IPS-20b (cell line): ENCODE data around the gene LPA.
"Not testable (repeated sequence)": the region's sequence is repeated elsewhere in the genome, so short reads cannot be mapped to it uniquely, and the experiment has no call there.

Experiments
- H3K27ac ChIP-seq: one replicate; pipeline ENCODE4 v1.5.1; 2013; ENCODE audit warnings: low read length
- H3K27me3 ChIP-seq: 2 replicates; pipeline ENCODE4 v1.6.1; 2013; ENCODE audit warnings: mild to moderate bottlenecking, low read length, inconsistent platforms; ENCODE audit not compliant: insufficient read depth
- H3K36me3 ChIP-seq: 2 replicates; pipeline ENCODE4 v1.6.1; 2013; ENCODE audit warnings: low read depth, mild to moderate bottlenecking, inconsistent platforms, low read length, moderate library complexity; ENCODE audit not compliant: insufficient read depth
- H3K4me1 ChIP-seq: 2 replicates; pipeline ENCODE4 v1.6.1; 2013; ENCODE audit warnings: mild to moderate bottlenecking, control low read depth, inconsistent platforms, low read length, moderate library complexity; ENCODE audit not compliant: insufficient read depth
- H3K4me3 ChIP-seq: 2 replicates; pipeline ENCODE4 v1.5.1; 2013; ENCODE audit warnings: mild to moderate bottlenecking, low read length, inconsistent platforms
- H3K9ac ChIP-seq: 2 replicates; pipeline ENCODE4 v1.6.1; 2013; ENCODE audit warnings: low read depth, mild to moderate bottlenecking, inconsistent platforms, low read length, moderate library complexity
- H3K9me3 ChIP-seq: 2 replicates; pipeline ENCODE4 v1.6.1; 2013; ENCODE audit warnings: mild to moderate bottlenecking, low read depth, low read length, inconsistent platforms; ENCODE audit not compliant: insufficient read depth

LPA gene

GRCh38 chr6:160634706-160635105 lies 29.4 kb downstream of the LPA start:
- Histone ChIP-seq H3K27me3 (no peaks in the 10 kb centered on the region), H3K9ac (no peak overlapping the region), H3K27ac (no peak overlapping the region), H3K36me3 (no peaks in the 10 kb centered on the region), H3K4me1 (no peaks in the 10 kb centered on the region), H3K9me3 (peaks cover 6% of the 10 kb centered on the region; the same call in 1 of the 2 replicates), H3K4me3 (no peak overlapping the region)

- Histone ChIP-seq H3K9ac (no peak overlapping the region), H3K4me1 (no peaks in the 10 kb centered on the region), H3K27me3 (no peaks in the 10 kb centered on the region), H3K36me3 (no peaks in the 10 kb centered on the region), H3K4me3 (no peak overlapping the region), H3K27ac (no peak overlapping the region), H3K9me3 (peaks cover 95% of the 10 kb centered on the region)
Observed at GRCh38 chr6:160595838-160596832, 67.9 kb downstream of the LPA start.

DNA sequence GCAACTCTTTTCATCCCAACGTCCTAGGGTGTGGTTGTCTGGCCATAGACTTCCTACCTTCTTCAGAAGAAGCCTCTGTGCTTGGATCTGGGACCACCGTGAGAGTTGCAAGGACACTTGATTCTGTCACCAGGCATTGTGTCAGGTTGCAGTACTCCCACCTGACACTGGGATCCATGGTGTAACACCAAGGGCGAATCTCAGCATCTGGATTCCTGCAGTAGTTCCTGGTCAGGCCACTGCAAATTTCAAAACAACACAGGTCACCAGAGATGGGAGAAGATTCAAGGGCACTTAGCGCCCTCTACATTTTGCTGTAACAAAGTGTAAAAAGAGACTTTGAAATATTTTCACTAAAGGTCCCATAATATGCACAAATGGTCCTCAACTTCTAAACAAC lies 68.8 kb downstream of the LPA start:
- not testable (repeated sequence) for H3K4me3 ChIP-seq, H3K4me1 ChIP-seq, H3K27me3 ChIP-seq, H3K9ac ChIP-seq, H3K36me3 ChIP-seq, H3K27ac ChIP-seq
- peaks cover 95% of the 10 kb centered on the region for H3K9me3 ChIP-seq

DNA sequence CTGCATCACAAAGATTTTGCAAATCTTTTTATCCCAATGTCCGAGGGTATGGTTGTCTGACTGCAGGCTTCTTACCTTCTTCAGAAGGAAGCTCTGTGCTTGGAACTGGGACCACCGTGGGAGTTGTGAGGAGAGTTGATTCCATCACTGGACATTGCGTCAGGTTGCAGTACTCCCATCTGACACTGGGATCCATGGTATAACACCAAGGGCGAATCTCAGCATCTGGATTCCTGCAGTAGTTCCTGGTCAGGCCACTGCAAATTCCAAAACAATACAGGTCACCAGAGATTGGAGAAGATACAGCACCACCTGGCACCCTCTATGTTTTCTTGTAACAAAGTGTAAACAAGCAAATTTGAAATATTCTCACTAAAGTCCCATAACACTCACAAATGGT lies 77.7 kb downstream of the LPA start:
- no peaks in the 10 kb centered on the region for H3K4me1 ChIP-seq
- no peaks in the 10 kb centered on the region for H3K27me3 ChIP-seq
- no peak overlapping the region for H3K27ac ChIP-seq
- H3K4me3 ChIP-seq, result no peak overlapping the region
- no peaks in the 10 kb centered on the region for H3K36me3 ChIP-seq
- peaks cover 94% of the 10 kb centered on the region for H3K9me3 ChIP-seq
- H3K9ac ChIP-seq, result no peak overlapping the region

- Histone ChIP-seq H3K4me3 (no peak overlapping the region), H3K9ac (no peak overlapping the region), H3K27ac (no peak overlapping the region), H3K36me3 (no peaks in the 10 kb centered on the region), H3K27me3 (no peaks in the 10 kb centered on the region), H3K4me1 (no peaks in the 10 kb centered on the region), H3K9me3 (peaks cover 79% of the 10 kb centered on the region)
Observed at GRCh38 chr6:160583794-160584193, 80.3 kb downstream of the LPA start.

DNA sequence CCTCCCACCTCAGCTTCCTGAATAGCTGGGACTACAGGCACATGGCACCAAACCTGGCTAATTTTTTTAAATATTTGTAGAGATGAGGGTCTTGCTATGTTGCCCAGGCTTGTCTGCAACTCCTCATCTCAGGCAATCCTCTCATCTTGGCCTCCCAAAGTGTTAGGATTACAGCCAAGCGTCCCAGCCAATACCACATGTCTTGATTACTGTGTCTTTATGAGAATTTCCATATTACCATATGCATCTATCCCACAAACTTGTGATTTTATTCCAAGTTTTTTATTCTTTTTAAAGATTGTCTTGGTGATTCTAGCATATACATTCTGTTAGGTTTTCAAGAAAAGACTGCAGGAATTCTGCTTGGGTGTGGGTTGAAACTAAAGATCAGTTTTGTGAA lies 82.7 kb downstream of the LPA start:
- H3K27me3 ChIP-seq, result no peaks in the 10 kb centered on the region

DNA sequence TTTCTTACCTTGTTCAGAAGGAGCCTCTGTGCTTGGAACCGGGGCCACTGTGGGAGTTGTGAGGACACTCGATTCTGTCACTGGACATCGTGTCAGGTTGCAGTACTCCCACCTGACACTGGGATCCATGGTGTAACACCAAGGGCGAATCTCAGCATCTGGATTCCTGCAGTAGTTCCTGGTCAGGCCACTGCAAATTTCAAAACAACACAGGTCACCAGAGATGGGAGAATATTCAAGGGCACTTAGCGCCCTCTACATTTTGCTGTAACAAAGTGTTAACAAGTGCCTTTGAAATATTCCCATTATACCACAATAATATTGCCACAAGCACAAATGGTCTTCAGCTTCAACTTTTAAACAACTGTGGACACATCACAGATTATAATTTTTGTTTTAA lies 85.6 kb downstream of the LPA start:
- H3K27ac ChIP-seq, H3K4me1 ChIP-seq, H3K9ac ChIP-seq, H3K36me3 ChIP-seq, H3K4me3 ChIP-seq, H3K27me3 ChIP-seq: not testable (repeated sequence)
- peaks cover 53% of the 10 kb centered on the region for H3K9me3 ChIP-seq

More for the DNA sequence above, 82.7 kb downstream of the LPA start:
- Histone ChIP-seq H3K4me1 (no peaks in the 10 kb centered on the region), H3K4me3 (no peak overlapping the region), H3K9ac (no peak overlapping the region), H3K27ac (no peak overlapping the region), H3K9me3 (peaks cover 61% of the 10 kb centered on the region), H3K36me3 (no peaks in the 10 kb centered on the region)

DNA sequence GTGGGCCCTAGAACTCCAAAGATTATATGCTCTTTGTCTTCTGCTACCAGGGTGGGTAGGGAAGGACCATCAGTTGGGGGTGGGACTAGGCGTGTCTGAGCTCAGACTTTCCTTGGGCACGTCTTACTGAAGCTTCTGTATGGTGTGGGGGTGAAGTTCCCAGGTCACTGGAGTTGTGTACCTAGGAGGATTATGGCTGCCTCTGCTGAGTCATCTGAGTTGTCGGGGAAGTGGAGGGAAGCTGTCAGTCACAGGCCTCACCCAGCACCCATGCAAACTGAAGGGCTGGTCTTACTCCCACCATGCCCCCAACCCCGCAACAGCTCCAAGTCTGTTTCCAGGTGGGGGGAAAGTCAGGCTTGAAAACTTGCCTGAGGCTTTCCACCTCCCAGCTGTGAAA lies 90.1 kb downstream of the LPA start:
- H3K36me3 ChIP-seq, result no peaks in the 10 kb centered on the region
- H3K27me3 ChIP-seq, result no peaks in the 10 kb centered on the region
- H3K4me1 ChIP-seq, result no peaks in the 10 kb centered on the region
- H3K9ac ChIP-seq, result no peak overlapping the region
- H3K27ac ChIP-seq, result no peak overlapping the region
- peaks cover 45% of the 10 kb centered on the region for H3K9me3 ChIP-seq
- no peak overlapping the region for H3K4me3 ChIP-seq

DNA sequence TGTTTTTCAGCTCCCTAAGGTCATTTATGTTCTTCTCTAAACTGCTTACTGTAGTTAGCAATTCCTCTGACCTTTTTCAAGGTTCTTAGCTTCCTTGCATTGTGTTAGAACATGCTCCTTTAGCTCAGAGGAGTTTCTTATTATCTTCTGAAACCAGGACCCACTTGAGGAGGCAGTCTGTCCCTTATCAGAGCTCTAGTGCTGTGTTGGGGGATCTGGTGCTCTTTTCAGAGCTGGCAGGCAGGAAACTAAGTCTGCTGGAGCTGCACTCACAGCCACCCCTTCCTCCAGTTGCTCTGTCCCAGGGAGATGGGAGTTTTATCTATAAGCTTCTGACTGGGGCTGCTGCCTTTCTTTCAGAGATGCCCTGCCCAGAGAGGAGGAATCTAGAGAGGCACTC lies 92.9 kb downstream of the LPA start:
- not testable (repeated sequence) for H3K27ac ChIP-seq, H3K27me3 ChIP-seq, H3K36me3 ChIP-seq, H3K4me3 ChIP-seq, H3K4me1 ChIP-seq, H3K9ac ChIP-seq
- H3K9me3 ChIP-seq, result peaks cover 39% of the 10 kb centered on the region

DNA sequence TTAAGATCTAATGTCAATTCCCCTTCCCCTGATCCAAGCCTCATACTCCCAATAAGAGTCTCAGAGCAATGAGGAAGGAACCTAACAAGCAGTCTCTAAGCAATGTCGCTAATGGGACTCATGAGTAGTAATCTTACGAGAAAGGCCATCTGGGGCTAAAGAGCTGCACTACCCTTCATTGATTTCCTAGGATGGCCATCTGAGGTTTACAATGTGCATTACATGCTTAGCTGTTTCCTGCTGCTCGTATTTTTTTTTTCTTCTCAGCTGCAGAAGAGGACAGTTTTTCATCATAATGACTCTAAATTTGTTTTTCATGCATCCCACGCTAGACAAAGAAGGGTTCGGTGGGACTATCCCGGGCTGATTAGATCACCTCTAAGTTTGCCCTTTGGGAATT lies 119.3 kb downstream of the LPA start:
- H3K36me3 ChIP-seq, result no peaks in the 10 kb centered on the region

DNA sequence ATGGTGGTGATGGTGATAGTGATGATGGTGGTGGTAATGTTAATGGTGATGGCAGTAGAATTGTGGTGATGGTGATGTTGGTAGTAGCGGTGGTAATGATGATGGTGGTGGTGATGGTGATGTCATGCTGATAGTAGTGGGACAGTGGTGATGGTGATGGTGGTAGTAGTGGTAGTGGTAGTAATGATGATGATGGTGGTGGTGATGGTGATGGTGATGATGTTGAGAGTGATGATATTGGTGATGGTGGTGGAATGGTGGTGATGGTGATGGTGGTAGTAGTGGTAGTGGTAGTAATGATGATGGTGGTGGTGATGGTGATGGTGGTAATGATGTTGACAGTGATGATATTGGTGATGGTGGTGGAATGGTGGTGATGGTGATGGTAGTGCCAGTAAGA lies 128.8 kb downstream of the LPA start:
- Histone ChIP-seq H3K9me3 (no peaks in the 10 kb centered on the region), H3K27me3 (no peaks in the 10 kb centered on the region), H3K4me1 (no peaks in the 10 kb centered on the region), H3K9ac (no peak overlapping the region), H3K27ac (no peak overlapping the region), H3K4me3 (no peak overlapping the region), H3K36me3 (no peaks in the 10 kb centered on the region)

More for the DNA sequence above, 119.3 kb downstream of the LPA start:
- H3K9ac ChIP-seq, result no peak overlapping the region
- H3K4me1 ChIP-seq, result no peaks in the 10 kb centered on the region
- H3K27me3 ChIP-seq, result no peaks in the 10 kb centered on the region
- no peak overlapping the region for H3K27ac ChIP-seq
- peaks cover 9% of the 10 kb centered on the region; the same call in 1 of the 2 replicates for H3K9me3 ChIP-seq
- no peak overlapping the region for H3K4me3 ChIP-seq

DNA sequence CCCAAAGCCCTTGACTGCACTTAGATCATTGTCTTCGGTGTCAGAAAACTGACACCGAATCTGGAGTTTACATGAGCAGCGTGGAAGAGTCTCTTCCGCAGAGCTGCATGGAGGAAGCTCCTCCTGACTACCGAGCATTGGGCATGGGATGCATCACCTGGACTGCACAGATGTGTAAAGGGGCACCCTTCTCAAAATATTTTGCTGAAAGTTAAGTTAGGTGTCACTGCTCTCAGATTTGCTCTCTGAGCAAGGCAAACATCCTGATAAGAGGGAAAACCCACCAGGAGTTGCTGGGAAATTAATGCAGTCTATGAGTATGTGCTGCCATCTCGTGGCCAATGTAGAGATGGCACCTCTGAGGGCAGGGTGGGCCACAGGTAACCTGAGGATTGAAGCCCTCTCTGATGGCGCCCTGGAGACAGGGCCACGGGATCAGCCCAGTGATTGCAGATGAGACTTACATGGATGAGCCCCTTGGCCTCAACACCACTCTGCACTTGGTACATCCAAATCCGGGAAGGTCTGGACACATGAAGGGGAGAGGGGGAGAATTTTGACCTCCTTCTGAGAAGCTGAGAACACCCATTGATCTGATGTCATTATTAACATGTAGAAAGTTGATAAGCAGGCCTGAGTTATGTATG lies 129.9 kb downstream of the LPA start:
- Histone ChIP-seq H3K27ac (no peak overlapping the region), H3K9me3 (no peaks in the 10 kb centered on the region), H3K36me3 (no peaks in the 10 kb centered on the region), H3K9ac (peak overlapping the region; percentile 14; the same call in 1 of the 2 replicates), H3K4me3 (peak overlapping the region; percentile 48; the same call in 1 of the 2 replicates), H3K4me1 (no peaks in the 10 kb centered on the region), H3K27me3 (no peaks in the 10 kb centered on the region)
